ENCODE results near the gene MRPL38. TPM values are rescaled to one million over a fixed set of nuclear protein-coding genes. Genes with fewer than 3 reads are reported as not detected.

MRPL38 gene
- total RNA-seq, 1 experiment from 2014 or later: 146 TPM

DNA sequence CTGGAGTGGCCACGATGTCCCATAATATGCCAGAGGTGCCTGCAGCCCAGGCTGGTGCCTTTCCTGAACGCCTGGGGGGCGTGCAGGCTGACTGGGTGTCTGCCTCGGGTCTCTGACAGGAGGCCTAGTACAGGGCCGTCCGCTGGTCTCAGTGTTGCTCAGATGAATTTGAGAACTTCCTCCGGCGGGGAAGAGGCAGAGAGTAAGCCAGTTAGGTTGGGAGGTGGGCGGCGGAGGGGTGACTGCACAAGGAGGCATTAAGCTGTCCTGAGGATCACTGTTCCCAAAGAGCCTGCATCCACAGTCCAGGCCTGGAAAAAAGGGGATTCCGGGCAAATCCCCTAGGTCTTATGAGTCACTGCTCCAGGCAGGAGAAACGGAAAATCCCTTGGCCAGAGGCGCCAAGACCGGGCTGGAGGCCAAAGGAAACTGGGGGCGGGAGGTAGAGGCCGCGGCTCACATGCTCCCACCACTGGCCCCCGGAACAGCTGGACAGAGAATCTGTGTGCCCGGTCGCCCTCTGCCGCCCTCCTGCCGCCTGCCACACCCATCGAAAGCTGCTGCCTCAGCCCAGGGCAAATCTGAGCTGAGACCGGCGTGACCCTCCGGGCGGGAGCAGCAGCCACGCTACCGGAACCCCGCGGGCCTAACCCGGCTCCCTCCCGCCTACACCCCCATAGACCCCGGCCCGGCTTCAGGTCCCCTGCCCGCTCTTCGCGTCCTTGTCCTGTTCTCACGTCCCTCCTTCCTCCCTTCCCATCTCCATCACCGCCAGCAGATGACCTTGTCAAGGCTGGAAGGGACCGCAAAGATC is 27.5 kb downstream of the MRPL38 start (continued):
- TF ChIP-seq, protein P1, sequence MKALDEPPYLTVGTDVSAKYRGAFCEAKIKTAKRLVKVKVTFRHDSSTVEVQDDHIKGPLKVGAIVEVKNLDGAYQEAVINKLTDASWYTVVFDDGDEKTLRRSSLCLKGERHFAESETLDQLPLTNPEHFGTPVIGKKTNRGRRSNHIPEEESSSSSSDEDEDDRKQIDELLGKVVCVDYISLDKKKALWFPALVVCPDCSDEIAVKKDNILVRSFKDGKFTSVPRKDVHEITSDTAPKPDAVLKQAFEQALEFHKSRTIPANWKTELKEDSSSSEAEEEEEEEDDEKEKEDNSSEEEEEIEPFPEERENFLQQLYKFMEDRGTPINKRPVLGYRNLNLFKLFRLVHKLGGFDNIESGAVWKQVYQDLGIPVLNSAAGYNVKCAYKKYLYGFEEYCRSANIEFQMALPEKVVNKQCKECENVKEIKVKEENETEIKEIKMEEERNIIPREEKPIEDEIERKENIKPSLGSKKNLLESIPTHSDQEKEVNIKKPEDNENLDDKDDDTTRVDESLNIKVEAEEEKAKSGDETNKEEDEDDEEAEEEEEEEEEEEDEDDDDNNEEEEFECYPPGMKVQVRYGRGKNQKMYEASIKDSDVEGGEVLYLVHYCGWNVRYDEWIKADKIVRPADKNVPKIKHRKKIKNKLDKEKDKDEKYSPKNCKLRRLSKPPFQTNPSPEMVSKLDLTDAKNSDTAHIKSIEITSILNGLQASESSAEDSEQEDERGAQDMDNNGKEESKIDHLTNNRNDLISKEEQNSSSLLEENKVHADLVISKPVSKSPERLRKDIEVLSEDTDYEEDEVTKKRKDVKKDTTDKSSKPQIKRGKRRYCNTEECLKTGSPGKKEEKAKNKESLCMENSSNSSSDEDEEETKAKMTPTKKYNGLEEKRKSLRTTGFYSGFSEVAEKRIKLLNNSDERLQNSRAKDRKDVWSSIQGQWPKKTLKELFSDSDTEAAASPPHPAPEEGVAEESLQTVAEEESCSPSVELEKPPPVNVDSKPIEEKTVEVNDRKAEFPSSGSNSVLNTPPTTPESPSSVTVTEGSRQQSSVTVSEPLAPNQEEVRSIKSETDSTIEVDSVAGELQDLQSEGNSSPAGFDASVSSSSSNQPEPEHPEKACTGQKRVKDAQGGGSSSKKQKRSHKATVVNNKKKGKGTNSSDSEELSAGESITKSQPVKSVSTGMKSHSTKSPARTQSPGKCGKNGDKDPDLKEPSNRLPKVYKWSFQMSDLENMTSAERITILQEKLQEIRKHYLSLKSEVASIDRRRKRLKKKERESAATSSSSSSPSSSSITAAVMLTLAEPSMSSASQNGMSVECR (CRISPR knock-in tag; IDR thresholded peaks at IDR 0.05; ENCODE audit: borderline replicate concordance): 0 out of 2 replicates have a peak, but pooled peaks have one; percentile 7
- TF ChIP-seq FOXJ3 (CRISPR knock-in tag; IDR thresholded peaks at IDR 0.05; ENCODE audit: borderline replicate concordance) (no peak), EMX1 (CRISPR knock-in tag; IDR thresholded peaks at IDR 0.05) (no peak), GRHL2 (CRISPR knock-in tag; IDR thresholded peaks at IDR 0.05; ENCODE audit: insufficient replicate concordance, severe bottlenecking) (no peak), CREB1 (CRISPR knock-in tag; IDR thresholded peaks at IDR 0.05) (0 out of 2 replicates have a peak, but pooled peaks have one; percentile 13), NFYB (CRISPR knock-in tag; conservative IDR thresholded peaks at IDR 0.05; ENCODE audit: low read depth) (no peak), ZNF121 (CRISPR knock-in tag; IDR thresholded peaks at IDR 0.05) (no peak), ATF1 (CRISPR knock-in tag; IDR thresholded peaks at IDR 0.05) (no peak), ZNF138 (CRISPR knock-in tag; conservative IDR thresholded peaks at IDR 0.05) (no peak)
- TF ChIP-seq, protein P2, sequence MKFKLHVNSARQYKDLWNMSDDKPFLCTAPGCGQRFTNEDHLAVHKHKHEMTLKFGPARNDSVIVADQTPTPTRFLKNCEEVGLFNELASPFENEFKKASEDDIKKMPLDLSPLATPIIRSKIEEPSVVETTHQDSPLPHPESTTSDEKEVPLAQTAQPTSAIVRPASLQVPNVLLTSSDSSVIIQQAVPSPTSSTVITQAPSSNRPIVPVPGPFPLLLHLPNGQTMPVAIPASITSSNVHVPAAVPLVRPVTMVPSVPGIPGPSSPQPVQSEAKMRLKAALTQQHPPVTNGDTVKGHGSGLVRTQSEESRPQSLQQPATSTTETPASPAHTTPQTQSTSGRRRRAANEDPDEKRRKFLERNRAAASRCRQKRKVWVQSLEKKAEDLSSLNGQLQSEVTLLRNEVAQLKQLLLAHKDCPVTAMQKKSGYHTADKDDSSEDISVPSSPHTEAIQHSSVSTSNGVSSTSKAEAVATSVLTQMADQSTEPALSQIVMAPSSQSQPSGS (CRISPR knock-in tag; IDR thresholded peaks at IDR 0.05; ENCODE audit: borderline replicate concordance, low read depth): no peak
- TF ChIP-seq, protein P3, sequence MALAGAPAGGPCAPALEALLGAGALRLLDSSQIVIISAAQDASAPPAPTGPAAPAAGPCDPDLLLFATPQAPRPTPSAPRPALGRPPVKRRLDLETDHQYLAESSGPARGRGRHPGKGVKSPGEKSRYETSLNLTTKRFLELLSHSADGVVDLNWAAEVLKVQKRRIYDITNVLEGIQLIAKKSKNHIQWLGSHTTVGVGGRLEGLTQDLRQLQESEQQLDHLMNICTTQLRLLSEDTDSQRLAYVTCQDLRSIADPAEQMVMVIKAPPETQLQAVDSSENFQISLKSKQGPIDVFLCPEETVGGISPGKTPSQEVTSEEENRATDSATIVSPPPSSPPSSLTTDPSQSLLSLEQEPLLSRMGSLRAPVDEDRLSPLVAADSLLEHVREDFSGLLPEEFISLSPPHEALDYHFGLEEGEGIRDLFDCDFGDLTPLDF (CRISPR knock-in tag; IDR thresholded peaks at IDR 0.05): 0 out of 2 replicates have a peak, but pooled peaks have one; percentile 26
- TF ChIP-seq, protein P4, sequence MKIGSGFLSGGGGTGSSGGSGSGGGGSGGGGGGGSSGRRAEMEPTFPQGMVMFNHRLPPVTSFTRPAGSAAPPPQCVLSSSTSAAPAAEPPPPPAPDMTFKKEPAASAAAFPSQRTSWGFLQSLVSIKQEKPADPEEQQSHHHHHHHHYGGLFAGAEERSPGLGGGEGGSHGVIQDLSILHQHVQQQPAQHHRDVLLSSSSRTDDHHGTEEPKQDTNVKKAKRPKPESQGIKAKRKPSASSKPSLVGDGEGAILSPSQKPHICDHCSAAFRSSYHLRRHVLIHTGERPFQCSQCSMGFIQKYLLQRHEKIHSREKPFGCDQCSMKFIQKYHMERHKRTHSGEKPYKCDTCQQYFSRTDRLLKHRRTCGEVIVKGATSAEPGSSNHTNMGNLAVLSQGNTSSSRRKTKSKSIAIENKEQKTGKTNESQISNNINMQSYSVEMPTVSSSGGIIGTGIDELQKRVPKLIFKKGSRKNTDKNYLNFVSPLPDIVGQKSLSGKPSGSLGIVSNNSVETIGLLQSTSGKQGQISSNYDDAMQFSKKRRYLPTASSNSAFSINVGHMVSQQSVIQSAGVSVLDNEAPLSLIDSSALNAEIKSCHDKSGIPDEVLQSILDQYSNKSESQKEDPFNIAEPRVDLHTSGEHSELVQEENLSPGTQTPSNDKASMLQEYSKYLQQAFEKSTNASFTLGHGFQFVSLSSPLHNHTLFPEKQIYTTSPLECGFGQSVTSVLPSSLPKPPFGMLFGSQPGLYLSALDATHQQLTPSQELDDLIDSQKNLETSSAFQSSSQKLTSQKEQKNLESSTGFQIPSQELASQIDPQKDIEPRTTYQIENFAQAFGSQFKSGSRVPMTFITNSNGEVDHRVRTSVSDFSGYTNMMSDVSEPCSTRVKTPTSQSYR (CRISPR knock-in tag; IDR thresholded peaks at IDR 0.05): peak; percentile 55; the same call in 1 of the 2 replicates

DNA sequence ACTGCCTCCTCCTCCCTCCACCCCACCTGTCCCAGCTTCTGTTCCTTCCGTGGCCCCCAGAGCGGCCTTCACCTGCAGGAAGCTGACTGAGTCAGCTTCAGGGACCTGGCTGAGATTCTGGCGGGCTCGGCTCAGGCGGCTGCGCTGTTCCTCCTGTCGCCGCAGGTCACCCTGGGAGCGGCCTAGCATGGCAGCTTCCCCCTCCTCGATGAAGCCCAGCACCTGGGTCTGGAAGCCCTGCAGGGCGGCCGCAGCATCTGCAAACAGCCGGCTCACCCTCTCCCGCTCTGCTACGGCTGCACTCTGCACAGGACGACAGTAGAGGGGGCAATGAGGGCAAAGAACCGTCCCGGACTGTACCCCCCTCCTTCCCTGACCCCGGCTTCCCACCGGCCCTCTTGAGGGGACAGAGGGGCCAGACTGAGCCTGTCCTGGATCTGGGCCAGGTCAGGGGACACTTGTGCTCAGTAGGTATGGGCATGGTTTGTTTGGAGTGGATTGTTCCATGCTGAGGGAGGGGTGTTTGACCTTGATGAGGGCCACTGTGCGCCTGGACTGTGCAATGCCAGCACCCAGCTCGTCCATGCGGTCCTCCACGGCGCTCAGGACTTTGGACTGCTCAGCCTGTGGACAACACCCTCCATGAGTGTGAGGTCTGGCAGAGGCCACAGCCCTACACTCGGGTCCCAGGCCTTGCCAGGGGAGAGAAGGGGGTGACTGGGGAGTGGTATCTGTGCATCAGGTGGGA is 28.3 kb downstream of the MRPL38 start:
- CTCF ChIA-PET: interaction anchor here (0.6 to 6.1 kb wide), 23 partner anchors 9 to 275 kb away, joined by 3 to 71 read pairs (median 4); partner anchors contain the start of genes CDK3, TRIM65 and WBP2
- Mint-ChIP-seq H3K4me3 (peak overlapping the region; percentile 77), H3K36me3 (no peaks in the 10 kb centered on the region), H3K4me1 (peaks cover 21% of the 10 kb centered on the region), H3K9me3 (no peaks in the 10 kb centered on the region), H3K27me3 (ENCODE audit: low read depth) (peaks cover 37% of the 10 kb centered on the region), H3K27ac (no peak overlapping the region; the same call in 1 of the 2 replicates)
- ATAC-seq: peak; percentile 61
- POLR2A ChIA-PET: interaction anchor here (3.5 kb wide), 1 partner anchor 21 kb away, joined by 16 read pairs; the partner anchor contains the start of gene WBP2
- peak; percentile 71 for DNase-seq (ENCODE audit: low spot score)
- peak; percentile 76 for TF ChIP-seq GABPB1 (CRISPR knock-in tag; IDR thresholded peaks at IDR 0.05)
- TF ChIP-seq, protein P1 (CRISPR knock-in tag; IDR thresholded peaks at IDR 0.05; ENCODE audit: borderline replicate concordance): 0 out of 2 replicates have a peak, but pooled peaks have one; percentile 23
- TF ChIP-seq JUN (CRISPR knock-in tag; IDR thresholded peaks at IDR 0.05): no peak
- TF ChIP-seq ZNF671 (CRISPR knock-in tag; IDR thresholded peaks at IDR 0.05): no peak
- TF ChIP-seq, protein P5, sequence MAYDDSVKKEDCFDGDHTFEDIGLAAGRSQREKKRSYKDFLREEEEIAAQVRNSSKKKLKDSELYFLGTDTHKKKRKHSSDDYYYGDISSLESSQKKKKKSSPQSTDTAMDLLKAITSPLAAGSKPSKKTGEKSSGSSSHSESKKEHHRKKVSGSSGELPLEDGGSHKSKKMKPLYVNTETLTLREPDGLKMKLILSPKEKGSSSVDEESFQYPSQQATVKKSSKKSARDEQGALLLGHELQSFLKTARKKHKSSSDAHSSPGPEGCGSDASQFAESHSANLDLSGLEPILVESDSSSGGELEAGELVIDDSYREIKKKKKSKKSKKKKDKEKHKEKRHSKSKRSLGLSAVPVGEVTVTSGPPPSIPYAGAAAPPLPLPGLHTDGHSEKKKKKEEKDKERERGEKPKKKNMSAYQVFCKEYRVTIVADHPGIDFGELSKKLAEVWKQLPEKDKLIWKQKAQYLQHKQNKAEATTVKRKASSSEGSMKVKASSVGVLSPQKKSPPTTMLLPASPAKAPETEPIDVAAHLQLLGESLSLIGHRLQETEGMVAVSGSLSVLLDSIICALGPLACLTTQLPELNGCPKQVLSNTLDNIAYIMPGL (CRISPR knock-in tag; IDR thresholded peaks at IDR 0.05): no peak
- TF ChIP-seq HMGA2 (CRISPR knock-in tag; IDR thresholded peaks at IDR 0.05): no peak
